Measurements from ENCODE around the gene DMC1.
"Not testable (repeated sequence)": the region's sequence is repeated elsewhere in the genome, so short reads cannot be mapped to it uniquely, and the experiment has no call there.

GRCh38 chr22:38470179-38470578 is 99.8 kb downstream of the DMC1 start:
- TF ChIP-seq, protein P1, sequence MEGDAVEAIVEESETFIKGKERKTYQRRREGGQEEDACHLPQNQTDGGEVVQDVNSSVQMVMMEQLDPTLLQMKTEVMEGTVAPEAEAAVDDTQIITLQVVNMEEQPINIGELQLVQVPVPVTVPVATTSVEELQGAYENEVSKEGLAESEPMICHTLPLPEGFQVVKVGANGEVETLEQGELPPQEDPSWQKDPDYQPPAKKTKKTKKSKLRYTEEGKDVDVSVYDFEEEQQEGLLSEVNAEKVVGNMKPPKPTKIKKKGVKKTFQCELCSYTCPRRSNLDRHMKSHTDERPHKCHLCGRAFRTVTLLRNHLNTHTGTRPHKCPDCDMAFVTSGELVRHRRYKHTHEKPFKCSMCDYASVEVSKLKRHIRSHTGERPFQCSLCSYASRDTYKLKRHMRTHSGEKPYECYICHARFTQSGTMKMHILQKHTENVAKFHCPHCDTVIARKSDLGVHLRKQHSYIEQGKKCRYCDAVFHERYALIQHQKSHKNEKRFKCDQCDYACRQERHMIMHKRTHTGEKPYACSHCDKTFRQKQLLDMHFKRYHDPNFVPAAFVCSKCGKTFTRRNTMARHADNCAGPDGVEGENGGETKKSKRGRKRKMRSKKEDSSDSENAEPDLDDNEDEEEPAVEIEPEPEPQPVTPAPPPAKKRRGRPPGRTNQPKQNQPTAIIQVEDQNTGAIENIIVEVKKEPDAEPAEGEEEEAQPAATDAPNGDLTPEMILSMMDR (IDR thresholded peaks at IDR 0.05) = not testable (repeated sequence)
- TF ChIP-seq POLR2A (IDR thresholded peaks at IDR 0.05) = not testable (repeated sequence)
